WTC11 (cell line): ENCODE data around the gene SEMA4C.

Experiments used
- AFF4 ChIP-seq: sonication (generic); formaldehyde crosslinking; IDR thresholded peaks from 2 replicates; pipeline ENCODE4 v1.8.1; 2023; ENCODE audit warnings: mild to moderate bottlenecking, missing genetic modification reagents, borderline replicate concordance
- CTCF ChIP-seq: fragments of 200-600 bp; IDR thresholded peaks from 2 replicates; pipeline ENCODE4 v1.8.0; 2022; ENCODE audit warnings: antibody characterized with exemption
- EMX1 ChIP-seq: fragments of 250-450 bp; sonication (Bioruptor Pico); IDR thresholded peaks from 2 replicates; pipeline ENCODE4 v1.8.0; 2021; ENCODE audit warnings: mild to moderate bottlenecking
- ETV6 ChIP-seq: sonication (generic); formaldehyde crosslinking; IDR thresholded peaks from 2 replicates; pipeline ENCODE4 v1.8.1; 2022; ENCODE audit warnings: mild to moderate bottlenecking, missing genetic modification reagents
- GABPB1 ChIP-seq: sonication (generic); formaldehyde crosslinking; IDR thresholded peaks from 2 replicates; pipeline ENCODE4 v1.8.1; 2023; ENCODE audit warnings: mild to moderate bottlenecking, missing genetic modification reagents
- NFE2L1 ChIP-seq: sonication (generic); formaldehyde crosslinking; IDR thresholded peaks from 2 replicates; pipeline ENCODE4 v1.8.1; 2023; ENCODE audit warnings: missing genetic modification reagents
- PREB ChIP-seq: sonication (generic); formaldehyde crosslinking; IDR thresholded peaks from 2 replicates; pipeline ENCODE4 v1.8.1; 2022; ENCODE audit warnings: mild to moderate bottlenecking, missing genetic modification reagents, moderate library complexity, borderline replicate concordance
- RELA ChIP-seq: sonication (generic); formaldehyde crosslinking; IDR thresholded peaks from 2 replicates; pipeline ENCODE4 v1.8.1; 2022; ENCODE audit warnings: missing genetic modification reagents, mild to moderate bottlenecking, borderline replicate concordance
- SOX15 ChIP-seq: fragments of 250-450 bp; sonication (Bioruptor Pico); IDR thresholded peaks from 2 replicates; pipeline ENCODE4 v1.9.0; 2021; ENCODE audit warnings: mild to moderate bottlenecking
- TEAD4 ChIP-seq: sonication (generic); formaldehyde crosslinking; IDR thresholded peaks from 2 replicates; pipeline ENCODE4 v1.8.0; 2022; ENCODE audit warnings: mild to moderate bottlenecking, missing genetic modification reagents
- TP53 ChIP-seq: sonication (generic); formaldehyde crosslinking; IDR thresholded peaks from 2 replicates; pipeline ENCODE4 v1.8.1; 2023; ENCODE audit warnings: mild to moderate bottlenecking, missing genetic modification reagents
- USF1 ChIP-seq: sonication (generic); formaldehyde crosslinking; IDR thresholded peaks from 2 replicates; pipeline ENCODE4 v1.8.0; 2022; ENCODE audit warnings: mild to moderate bottlenecking, missing genetic modification reagents
- ZNF671 ChIP-seq: fragments of 250-450 bp; sonication (Bioruptor Pico); IDR thresholded peaks from 2 replicates; pipeline ENCODE4 v1.8.0; 2021; ENCODE audit warnings: mild to moderate bottlenecking
- TF ChIP-seq, protein P1 (sequence below): sonication (generic); formaldehyde crosslinking; conservative IDR thresholded peaks from 2 replicates; pipeline ENCODE4 v1.8.1; 2022; ENCODE audit warnings: mild to moderate bottlenecking, missing genetic modification reagents

DNA sequence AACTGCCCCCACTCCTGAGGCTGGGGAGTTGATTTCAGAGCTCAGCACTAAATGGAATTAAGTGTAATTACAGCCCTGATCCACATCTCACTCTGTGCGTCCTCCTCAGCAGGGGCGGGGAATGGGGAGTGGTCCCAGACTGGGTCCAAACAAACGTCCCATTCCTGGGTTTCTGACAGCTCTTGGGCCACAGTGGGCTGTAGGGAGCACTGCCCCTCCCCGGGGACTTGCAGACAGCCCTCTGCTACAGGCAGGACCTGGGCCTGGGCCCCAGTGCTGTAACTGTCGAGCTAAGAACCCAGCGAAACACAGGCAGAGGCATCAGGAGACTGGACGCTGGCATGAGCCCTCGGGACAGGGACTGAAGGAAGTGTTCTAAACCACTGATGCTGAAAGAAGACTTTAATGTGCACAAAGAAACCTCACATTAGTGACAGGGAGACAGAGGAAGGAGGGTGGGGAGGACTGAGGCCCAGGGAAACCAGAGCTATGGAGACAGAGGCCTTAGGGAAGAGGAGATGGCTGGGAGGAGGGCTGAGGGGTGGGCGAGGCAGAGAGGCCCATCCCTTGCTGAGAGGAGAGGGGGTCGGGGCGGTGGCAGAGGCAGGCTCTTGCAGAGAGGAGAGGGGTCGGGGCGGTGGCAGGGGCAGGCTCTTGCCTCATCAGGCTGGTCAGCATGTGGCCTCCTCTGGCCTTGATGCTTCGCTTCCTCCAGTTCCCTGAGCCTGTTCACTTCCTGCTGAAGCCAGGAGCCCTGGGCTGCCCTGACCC lies 5.8 kb upstream of the SEMA4C start:
- TF ChIP-seq, protein P1, sequence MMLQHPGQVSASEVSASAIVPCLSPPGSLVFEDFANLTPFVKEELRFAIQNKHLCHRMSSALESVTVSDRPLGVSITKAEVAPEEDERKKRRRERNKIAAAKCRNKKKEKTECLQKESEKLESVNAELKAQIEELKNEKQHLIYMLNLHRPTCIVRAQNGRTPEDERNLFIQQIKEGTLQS (CRISPR knock-in tag) = no peak
- TF ChIP-seq CTCF (no peak), EMX1 (CRISPR knock-in tag) (no peak), SOX15 (CRISPR knock-in tag) (no peak), AFF4 (no peak), TEAD4 (no peak), TP53 (CRISPR knock-in tag) (no peak), PREB (CRISPR knock-in tag) (no peak), RELA (no peak), ZNF671 (no peak), GABPB1 (CRISPR knock-in tag) (no peak), USF1 (CRISPR knock-in tag) (no peak), NFE2L1 (no peak), ETV6 (CRISPR knock-in tag) (no peak)
